H1 (cell line): ENCODE results near the gene NUDC. TPM values are rescaled to one million over a fixed set of nuclear protein-coding genes. Genes with fewer than 3 reads are reported as not detected.

ENCODE experiments used
- CTCF ChIA-PET: fragments of 300-600 bp; sonication (Branson Sonifier 250); formaldehyde crosslinking; loops from one replicate; lab custom pipeline; 2021; ENCODE audit not compliant: partially characterized antibody; lab: Charles Lee
- POLR2A ChIA-PET: fragments of 300-600 bp; sonication (Branson Sonifier 250); formaldehyde crosslinking; loops from one replicate; lab custom pipeline; 2021; ENCODE audit warnings: inconsistent platforms; ENCODE audit not compliant: partially characterized antibody; lab: Charles Lee
- DNase-seq, 2 experiments: peaks; one replicate each; pipeline versions ENCODE4 v3.0.0 to v3.0.0-alpha.2; 2010 to 2022; ENCODE audit warnings: low spot score in 2 of 2, low read depth in 1 of 2, mixed read lengths in 1 of 2
- FAIRE-seq: peaks from 2 replicates; lab custom pipeline; 2011; peaks lifted over from hg19 to GRCh38; lab: Jason Lieb, UNC
- H2AFZ ChIP-seq: 2 replicates; pipeline ENCODE4 v1.8.1; 2012; ENCODE audit warnings: low read length, inconsistent platforms
- H2AK5ac ChIP-seq: 2 replicates; pipeline ENCODE4 v1.6.1; 2013; ENCODE audit warnings: low read depth, low read length
- H2BK120ac ChIP-seq: replicated peaks from 2 replicates; pipeline ENCODE3; 2013; ENCODE audit warnings: low read depth, low read length, inconsistent platforms
- H2BK12ac ChIP-seq: 2 replicates; pipeline ENCODE4 v1.6.1; 2013; ENCODE audit warnings: low read depth, low read length
- H2BK15ac ChIP-seq: 2 replicates; pipeline ENCODE4 v1.6.1; 2013; ENCODE audit warnings: low read length
- H2BK20ac ChIP-seq: 2 replicates; pipeline ENCODE4 v1.6.1; 2013; ENCODE audit warnings: low read length
- H2BK5ac ChIP-seq: 2 replicates; pipeline ENCODE4 v1.6.1; 2013; ENCODE audit warnings: low read depth, low read length
- H3K14ac ChIP-seq: 2 replicates; pipeline ENCODE4 v1.6.1; 2013; ENCODE audit warnings: inconsistent platforms; ENCODE audit not compliant: insufficient read length
- H3K18ac ChIP-seq: 2 replicates; pipeline ENCODE4 v1.6.1; 2013; ENCODE audit warnings: low read length; ENCODE audit errors: extremely low read depth
- H3K23ac ChIP-seq: 2 replicates; pipeline ENCODE4 v1.6.1; 2013; ENCODE audit warnings: inconsistent platforms; ENCODE audit not compliant: insufficient read length
- H3K23me2 ChIP-seq: 2 replicates; pipeline ENCODE4 v1.6.1; 2013; ENCODE audit warnings: low read depth, low read length
- H3K27ac ChIP-seq: 2 replicates; pipeline ENCODE4 v1.6.1; 2011; ENCODE audit warnings: low read depth, low read length, inconsistent platforms
- H3K27me3 ChIP-seq, 4 experiments: replicated peaks in 1 of 4; 1 replicate in 1 of 4; 2 replicates in 3 of 4; pipeline versions ENCODE4 v1.6.1 to v1.8.1; 2011 to 2013; ENCODE audit warnings: low read length in 3 of 4, mild to moderate bottlenecking in 3 of 4, inconsistent platforms in 2 of 4, mixed read lengths in 2 of 4, moderate library complexity in 1 of 4; ENCODE audit not compliant: control insufficient read depth in 3 of 4, insufficient read depth in 3 of 4; ENCODE audit errors: extremely low read depth in 1 of 4
- H3K36me3 ChIP-seq, 4 experiments: 2 replicates each; pipeline versions ENCODE4 v1.6.1 to v1.8.1; 2011 to 2013; ENCODE audit warnings: mild to moderate bottlenecking in 4 of 4, low read length in 3 of 4, moderate library complexity in 2 of 4, control low read depth in 1 of 4, inconsistent platforms in 1 of 4; ENCODE audit not compliant: insufficient read depth in 4 of 4, control insufficient read depth in 2 of 4
- H3K4ac ChIP-seq: replicated peaks from 2 replicates; pipeline ENCODE3; 2013; ENCODE audit warnings: low read length, low read depth, mixed read lengths, inconsistent platforms; ENCODE audit not compliant: insufficient read length
- H3K4me1 ChIP-seq, 4 experiments: replicated peaks in 1 of 4; 1 replicate in 1 of 4; 2 replicates in 3 of 4; pipeline versions ENCODE4 v1.6.1 to v1.8.1; 2011 to 2013; ENCODE audit warnings: low read length in 3 of 4, inconsistent platforms in 2 of 4, mixed read lengths in 1 of 4; ENCODE audit not compliant: insufficient read depth in 4 of 4, control insufficient read depth in 3 of 4
- H3K4me2 ChIP-seq, 2 experiments: 2 replicates each; pipeline versions ENCODE4 v1.6.1 to v1.8.1; 2011 to 2013; ENCODE audit warnings: low read depth in 2 of 2, low read length in 2 of 2, control low read depth in 1 of 2, inconsistent platforms in 1 of 2, mild to moderate bottlenecking in 1 of 2; ENCODE audit not compliant: insufficient read depth in 1 of 2
- H3K4me3 ChIP-seq, 4 experiments: fragments of 200-600, 300-600 bp in 1 of 4; sonication (generic), shearing (Covaris generic), sonication (Bioruptor Twin) in 1 of 4; 2 replicates each; pipeline versions ENCODE4 v1.5.1 to v1.8.1; 2011 to 2016; ENCODE audit warnings: low read length in 4 of 4, low read depth in 3 of 4, control low read depth in 2 of 4, inconsistent platforms in 2 of 4, mild to moderate bottlenecking in 2 of 4, mixed read lengths in 1 of 4, moderate library complexity in 1 of 4; ENCODE audit not compliant: insufficient read depth in 2 of 4; ENCODE audit errors: extremely low read depth in 1 of 4
- H3K56ac ChIP-seq: replicated peaks from 2 replicates; pipeline ENCODE3; 2013; ENCODE audit warnings: low read depth, mild to moderate bottlenecking, mixed read lengths, low read length, inconsistent platforms; ENCODE audit not compliant: insufficient read length
- H3K79me1 ChIP-seq: 2 replicates; pipeline ENCODE4 v1.6.1; 2013; ENCODE audit warnings: low read depth, low read length, control low read depth
- H3K79me2 ChIP-seq, 2 experiments: 2 replicates each; pipeline versions ENCODE4 v1.6.1 to v1.8.1; 2012 to 2013; ENCODE audit warnings: low read length in 2 of 2, mild to moderate bottlenecking in 2 of 2, inconsistent platforms in 1 of 2; ENCODE audit not compliant: insufficient read depth in 2 of 2, control insufficient read depth in 1 of 2
- H3K9ac ChIP-seq, 4 experiments: replicated peaks in 1 of 4; 1 replicate in 1 of 4; 2 replicates in 3 of 4; pipeline versions ENCODE4 v1.6.1 to v1.8.1; 2011 to 2013; ENCODE audit warnings: low read depth in 3 of 4, low read length in 3 of 4, control low read depth in 2 of 4, mild to moderate bottlenecking in 2 of 4, moderate library complexity in 2 of 4, inconsistent platforms in 1 of 4; ENCODE audit errors: extremely low read depth in 1 of 4
- H3K9me3 ChIP-seq, 2 experiments: 2 replicates each; pipeline versions ENCODE4 v1.6.1 to v1.8.1; 2012 to 2013; ENCODE audit warnings: mild to moderate bottlenecking in 2 of 2, moderate library complexity in 2 of 2, control low read depth in 1 of 2, inconsistent platforms in 1 of 2, low read depth in 1 of 2, low read length in 1 of 2, mixed read lengths in 1 of 2; ENCODE audit not compliant: insufficient read depth in 2 of 2
- H4K20me1 ChIP-seq, 2 experiments: replicated peaks in 1 of 2; 2 replicates each; pipeline versions ENCODE3 to v1.8.1; 2011 to 2013; ENCODE audit warnings: inconsistent platforms in 2 of 2, low read length in 2 of 2, mild to moderate bottlenecking in 1 of 2; ENCODE audit not compliant: insufficient read depth in 2 of 2, control insufficient read depth in 1 of 2
- H4K5ac ChIP-seq: 2 replicates; pipeline ENCODE4 v1.6.1; 2013; ENCODE audit warnings: low read length, low read depth, mixed read lengths, inconsistent platforms; ENCODE audit not compliant: insufficient read length
- H4K8ac ChIP-seq: 2 replicates; pipeline ENCODE4 v1.8.0; 2013; ENCODE audit warnings: mild to moderate bottlenecking, moderate library complexity, low read length, inconsistent platforms; ENCODE audit not compliant: insufficient read depth; ENCODE audit errors: extremely low read depth
- H4K91ac ChIP-seq: replicated peaks from 2 replicates; pipeline ENCODE3; 2013; ENCODE audit warnings: low read length, mixed read lengths, inconsistent platforms; ENCODE audit not compliant: insufficient read length
- BACH1 ChIP-seq: IDR thresholded peaks from 2 replicates; pipeline ENCODE4 v1.6.1; 2012; ENCODE audit warnings: low read length, improper control_type of control experiment
- BCL11A ChIP-seq, 2 experiments: IDR thresholded peaks; one replicate each; pipeline ENCODE4 v1.6.1; 2011; ENCODE audit warnings: low read depth in 2 of 2, low read length in 2 of 2, mild to moderate bottlenecking in 2 of 2
- CREB1 ChIP-seq: IDR thresholded peaks from 2 replicates; pipeline ENCODE4 v1.6.1; 2012; ENCODE audit warnings: inconsistent platforms
- EGR1 ChIP-seq: IDR thresholded peaks from 2 replicates; pipeline ENCODE4 v1.6.1; 2011; ENCODE audit warnings: low read depth, low read length, borderline replicate concordance
- RBBP5 ChIP-seq: IDR thresholded peaks from 2 replicates; pipeline ENCODE4 v1.7.1; 2012; ENCODE audit warnings: low read depth, mild to moderate bottlenecking, inconsistent platforms, low read length, moderate library complexity, borderline replicate concordance
- SP1 ChIP-seq: IDR thresholded peaks from 2 replicates; pipeline ENCODE4 v1.6.1; 2011; ENCODE audit warnings: low read depth, low read length
- SUZ12 ChIP-seq: fragments of 200-600 bp; sonication (generic); IDR thresholded peaks from 2 replicates; pipeline ENCODE4 v1.6.1; 2012; ENCODE audit warnings: mild to moderate bottlenecking, inconsistent platforms, low read length, moderate library complexity, mixed read lengths
- TCF12 ChIP-seq: IDR thresholded peaks from 2 replicates; pipeline ENCODE4 v1.6.1; 2011; ENCODE audit warnings: low read depth, mild to moderate bottlenecking, low read length
- ZNF274 ChIP-seq: IDR thresholded peaks from 2 replicates; pipeline ENCODE4 v1.7.0; 2012; ENCODE audit warnings: low read length, borderline replicate concordance; ENCODE audit errors: extremely low read depth
- WGBS, 2 experiments: shearing (Covaris generic) in 1 of 2; methylation state at CpG; one replicate each; pipeline versions ENCODE4 v1.1.6 to v1.1.7; 2013 to 2015; ENCODE audit warnings: low lambda C conversion rate in 2 of 2, mixed read lengths in 2 of 2, inconsistent platforms in 1 of 2, low coverage in 1 of 2, missing lambda C conversion rate in 1 of 2; ENCODE audit not compliant: insufficient replicate concordance in 2 of 2, insufficient coverage in 1 of 2, insufficient read length in 1 of 2; ENCODE audit errors: extremely low coverage in 1 of 2, missing lambda C conversion rate in 1 of 2; 5-methylcytosine and 5-hydroxymethylcytosine counted together
- polyA plus RNA-seq, 7 experiments: library from polyadenylated mRNA; depleted of rRNA in 3 of 7; stranded (reverse) in 5 of 7; unstranded in 2 of 7; fragments of >200 nt in 5 of 7; fragments of 200-250 nt in 2 of 7; gene quantifications; 1 replicate in 5 of 7; 2 replicates in 1 of 7; 4 replicates in 1 of 7; pipeline versions ENCODE4 v1.2.1 to v1.2.3, GENCODE V29; 2011 to 2013; ENCODE audit warnings: missing spikeins in 2 of 7, mixed read lengths in 2 of 7
- total RNA-seq: library from RNA; stranded (reverse); fragmentation: NEBNext Ultra II Directional; extraction: Animal tissue kit (Norgen Biotek cat#: 25700); gene quantifications from 2 replicates; pipeline ENCODE4 v1.2.1, GENCODE V29; 2021

NUDC gene
- total and polyA plus RNA-seq, 2 of the 8 experiments (the other 6 are each of a cell fraction or from before 2014, with no cell fraction given): 43.2 to 131 TPM

- Histone ChIP-seq H3K79me1 (no peaks in the 10 kb centered on the region), H3K23me2 (no peaks in the 10 kb centered on the region), H3K14ac (no peak overlapping the region), H2BK15ac (no peak overlapping the region), H3K4me1 (no peaks in the 10 kb centered on the region), H2BK5ac (no peak overlapping the region), H3K36me3 (peaks cover 2 to 33% (median 12%) of the 10 kb centered on the region in 4 experiments; a peak in 7 of 8 replicates), H2BK120ac (no peak overlapping the region), H3K4me3 (no peak overlapping the region), H4K8ac (no peak overlapping the region), H3K4me2 (no peak overlapping the region), H2BK12ac (no peak overlapping the region), H3K9ac (no peak overlapping the region), H3K18ac (no peak overlapping the region), H4K91ac (no peak overlapping the region), H3K23ac (no peak overlapping the region), H3K4ac (no peak overlapping the region), H4K5ac (no peak overlapping the region), H3K27ac (no peak overlapping the region), H2BK20ac (no peak overlapping the region), H4K20me1 (peaks cover 0 to 5% of the 10 kb centered on the region in 2 experiments), H3K79me2 (no peaks in the 10 kb centered on the region), H3K9me3 (no peaks in the 10 kb centered on the region), H3K56ac (no peak overlapping the region), H2AFZ (no peak overlapping the region), H3K27me3 (no peaks in the 10 kb centered on the region), H2AK5ac (no peak overlapping the region)
- FAIRE-seq: no peak
- WGBS, 2 experiments: 77% methylated on average over 3 of the region's 3 CpGs; no CpG with 5 or more reads in 1 of the 2 experiments
- POLR2A ChIA-PET: interaction anchor here (0.6 to 5.3 kb wide), 10 partner anchors 9 to 362 kb away, joined by 3 to 26 read pairs (median 6); partner anchors contain the start of genes GPATCH3, GPN2, KDF1 and NUDC
- DNase-seq: no peak
- CTCF ChIA-PET: interaction anchor here (0.8 to 1.5 kb wide), 6 partner anchors 8 to 47 kb away, joined by 3 to 4 read pairs (median 3); no protein-coding TSS in a partner anchor
- no peak for TF ChIP-seq BCL11A (IDR thresholded peaks at IDR 0.05; ENCODE audit: low read depth in 2 of 2, low read length in 2 of 2)
- no peak for TF ChIP-seq CREB1
- no peak for TF ChIP-seq RBBP5
- TF ChIP-seq BACH1: no peak
- no peak for TF ChIP-seq SP1
- no peak for TF ChIP-seq SUZ12
- TF ChIP-seq EGR1: no peak
- no peak for TF ChIP-seq TCF12
- no peak for TF ChIP-seq ZNF274
Measured at GRCh38 chr1:26949926-26950319, 28.4 kb downstream of the NUDC start.
